HG03064 (cell line): ENCODE measurements around the gene MAP3K20.
"Not testable (repeated sequence)": the region's sequence is repeated elsewhere in the genome, so short reads cannot be mapped to it uniquely, and the experiment has no call there.

Source experiments
- ATAC-seq: cut with Tn5 transposase; IDR thresholded peaks from one replicate; pipeline ENCODE4 v1.9.1; 2021; ENCODE audit warnings: low read depth; ENCODE audit not compliant: unreplicated experiment

Gene MAP3K20

GRCh38 chr2:173300458-173300857, 224.8 kb downstream of the MAP3K20 start:
- no peak for ATAC-seq

- ATAC-seq, result not testable (repeated sequence)
These were observed 225.9 kb downstream of the MAP3K20 start for GRCh38 chr2:173301549-173301948.

GRCh38 chr2:173305303-173305702, 229.7 kb downstream of the MAP3K20 start:
- no peak for ATAC-seq

DNA sequence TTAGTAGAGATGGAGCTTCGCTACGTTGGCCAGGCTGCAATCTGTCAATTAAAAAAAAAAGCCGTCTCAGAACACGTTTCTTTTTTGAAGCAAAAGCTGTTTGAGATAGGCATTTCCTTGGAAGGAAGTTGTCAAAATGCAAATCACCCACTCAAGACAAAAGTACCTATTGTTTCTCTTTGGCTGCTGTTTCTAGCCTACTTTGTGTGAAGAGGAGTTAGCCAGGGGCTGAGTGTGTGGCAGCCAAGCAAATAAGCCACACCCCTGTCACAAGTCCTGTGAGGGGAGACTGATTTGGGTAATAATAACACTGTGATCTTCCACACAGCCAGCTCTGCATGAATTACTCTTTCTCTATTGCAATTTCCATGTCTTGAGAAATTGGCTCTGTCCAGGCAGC, 231.6 kb downstream of the MAP3K20 start:
- ATAC-seq, result peak; percentile 67

DNA sequence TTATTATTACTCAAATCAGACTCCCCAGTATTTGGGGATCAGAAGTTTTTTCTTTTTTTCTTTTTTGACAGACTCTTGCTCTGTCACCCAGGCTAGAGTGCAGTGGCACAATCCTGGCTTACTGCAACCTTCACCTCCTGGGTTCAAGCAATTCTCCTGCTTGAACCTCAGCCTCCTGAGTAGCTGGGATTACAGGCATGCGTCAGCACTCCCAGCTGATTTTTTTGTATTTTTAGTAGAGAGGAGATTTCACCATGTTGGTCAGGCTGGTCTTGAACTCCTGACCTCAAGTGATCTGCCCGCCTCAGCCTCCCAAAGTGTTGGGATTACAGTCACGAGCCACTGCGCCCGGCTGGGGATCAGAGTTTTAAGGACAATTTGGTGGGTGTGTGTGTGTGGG, 233.7 kb downstream of the MAP3K20 start:
- not testable (repeated sequence) for ATAC-seq

DNA sequence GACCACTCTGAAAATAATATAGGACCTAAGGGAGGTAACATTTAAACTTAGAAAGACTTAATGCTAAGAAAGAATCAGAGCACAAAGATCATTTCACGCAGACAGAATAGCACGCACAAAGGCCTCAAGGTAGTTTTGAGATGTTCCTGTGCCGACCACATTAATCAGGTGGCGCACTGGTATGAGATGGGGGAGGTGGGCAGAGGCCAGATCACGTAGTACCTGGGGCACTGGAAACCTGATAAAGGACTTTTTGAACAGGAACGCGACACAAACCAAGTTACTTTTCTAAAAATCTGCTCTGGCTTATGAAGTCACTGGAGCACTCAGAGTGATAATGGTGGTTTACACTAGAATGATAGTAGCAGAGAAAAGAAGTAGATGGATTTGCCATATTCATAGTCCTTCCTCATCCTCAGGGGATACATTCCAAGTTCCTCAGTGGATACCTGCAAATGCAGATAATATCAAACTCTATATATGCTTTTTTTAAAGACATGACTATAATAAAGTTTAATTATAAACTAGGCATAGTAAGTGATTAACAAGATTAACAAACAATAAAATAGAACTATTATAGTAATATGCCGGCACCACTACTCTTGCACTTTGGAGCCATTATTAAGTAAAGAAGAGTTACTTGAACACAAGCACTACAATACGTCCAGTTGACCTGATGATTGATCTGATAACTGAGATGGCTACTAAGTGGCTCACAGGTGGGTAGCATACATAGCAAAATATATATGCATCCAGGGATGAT, 236.4 kb downstream of the MAP3K20 start:
- no peak for ATAC-seq
